GM18909 (cell line): ENCODE measurements around the gene CDC42EP4.
"Not testable (repeated sequence)": the region's sequence is repeated elsewhere in the genome, so short reads cannot be mapped to it uniquely, and the experiment has no call there.

Source experiments
- ATAC-seq: cut with Tn5 transposase; IDR thresholded peaks from one replicate; pipeline ENCODE4 v1.9.1; 2021; ENCODE audit warnings: mild to moderate bottlenecking; ENCODE audit not compliant: unreplicated experiment, poor library complexity

Gene CDC42EP4

DNA sequence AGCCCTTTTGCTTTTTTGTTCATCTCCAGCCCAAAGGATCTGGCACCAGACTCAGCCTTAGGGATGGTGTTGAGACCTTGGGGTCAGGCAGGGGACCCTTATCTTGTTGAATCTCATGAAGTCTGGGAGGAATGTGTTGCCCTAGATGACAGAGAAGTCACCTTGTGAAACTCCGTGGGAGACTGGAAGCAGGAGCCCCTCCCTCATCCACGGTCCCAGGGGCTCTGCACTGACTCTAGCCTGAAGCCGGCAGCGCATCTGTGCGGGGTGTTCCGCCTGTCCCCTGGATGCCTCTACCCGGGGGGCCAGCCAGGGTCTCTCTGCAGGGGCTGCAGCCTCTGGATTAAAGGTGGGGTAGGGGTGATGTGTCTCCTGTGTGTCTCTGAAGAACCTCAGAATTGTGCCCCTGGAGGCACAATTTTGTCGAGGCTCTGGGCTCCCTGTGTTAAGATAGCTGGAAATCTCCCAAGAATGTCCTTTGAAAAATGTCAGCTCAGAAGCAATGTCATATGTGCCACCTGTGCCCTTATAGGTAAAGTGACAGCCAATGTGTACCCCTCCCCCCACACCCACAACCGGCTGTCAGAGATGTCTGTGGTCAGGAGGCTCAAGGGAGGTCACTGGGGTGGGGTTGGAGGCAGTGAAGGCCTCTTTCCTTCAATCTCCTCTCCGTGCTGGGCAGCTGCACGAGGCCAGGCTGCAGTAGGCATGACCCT is 32.1 kb upstream of the CDC42EP4 start:
- ATAC-seq, result no peak

- ATAC-seq, result no peak
Observed at GRCh38 chr17:73343168-73343634, 31.4 kb upstream of the CDC42EP4 start.

- ATAC-seq, result no peak
Observed at GRCh38 chr17:73342541-73343167, 30.9 kb upstream of the CDC42EP4 start.

GRCh38 chr17:73342050-73342522 is 30.3 kb upstream of the CDC42EP4 start:
- ATAC-seq, result no peak

GRCh38 chr17:73341350-73342049 is 29.7 kb upstream of the CDC42EP4 start:
- ATAC-seq, result no peak

DNA sequence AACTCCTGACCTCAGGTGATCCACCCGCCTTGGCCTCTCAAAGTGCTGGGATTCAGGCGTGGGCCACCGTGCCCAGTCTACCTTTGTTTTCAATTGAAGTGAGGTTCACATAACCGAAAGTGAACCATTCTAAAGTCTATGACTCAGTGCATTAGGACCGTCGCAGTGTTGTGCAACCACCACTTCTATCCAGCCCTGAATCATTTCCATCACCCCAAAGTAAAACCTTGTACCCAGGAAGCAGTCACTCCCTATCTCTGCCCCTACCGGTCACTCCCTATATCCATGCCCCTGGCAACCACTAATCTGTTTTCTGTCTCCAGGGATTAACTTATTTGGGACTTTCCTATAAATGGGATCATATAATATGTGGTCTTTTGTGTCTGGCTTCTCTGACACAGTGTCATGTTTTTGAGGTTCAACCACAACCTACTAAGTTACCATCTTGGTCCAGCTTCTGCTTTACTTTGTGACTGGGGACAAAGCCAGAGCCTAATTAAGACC is 28.3 kb upstream of the CDC42EP4 start:
- ATAC-seq, result no peak

GRCh38 chr17:73338566-73339197 is 26.9 kb upstream of the CDC42EP4 start:
- no peak for ATAC-seq

DNA sequence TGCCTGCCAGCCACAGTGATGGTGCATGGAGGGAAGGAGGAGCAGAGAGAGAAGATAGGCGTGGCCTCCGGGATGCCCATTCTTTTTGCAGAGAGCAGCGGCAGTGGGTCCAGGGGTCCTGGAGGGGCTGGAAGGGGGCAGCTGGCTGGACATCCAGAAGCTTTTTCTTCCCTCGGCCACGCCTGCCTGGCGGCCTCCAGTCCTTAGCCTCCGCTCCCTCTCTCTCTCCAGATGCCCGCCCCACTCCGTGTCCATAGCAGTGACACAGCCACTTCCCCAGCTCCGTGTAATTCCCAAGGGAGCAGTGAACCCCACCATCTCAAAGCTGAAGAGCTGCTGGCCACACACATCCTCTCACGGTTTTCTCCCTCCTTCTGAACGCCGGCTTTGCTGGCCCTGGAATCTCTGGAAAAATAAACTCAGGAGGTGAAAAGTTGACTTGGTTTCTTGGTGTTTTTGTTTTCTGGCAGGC is 26.3 kb upstream of the CDC42EP4 start:
- ATAC-seq, result no peak

DNA sequence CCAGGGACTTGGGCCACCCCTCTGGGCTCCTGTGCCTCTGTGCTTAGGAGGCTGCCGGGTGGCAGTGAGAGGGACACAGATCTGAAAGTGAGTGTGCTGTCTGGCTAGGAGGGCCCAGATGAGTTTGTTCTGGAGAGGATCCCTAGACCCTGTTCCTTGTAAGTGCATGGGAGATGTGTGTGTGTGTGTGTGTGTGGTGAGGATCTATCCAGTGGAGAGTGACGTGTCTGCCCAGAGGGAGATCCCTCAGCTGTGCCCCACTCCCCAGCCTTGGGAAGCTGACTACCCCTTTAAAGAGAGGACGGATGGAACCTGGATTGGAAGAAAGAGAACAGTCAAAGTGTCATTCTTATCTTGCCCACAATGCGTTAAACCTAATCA is 25.5 kb upstream of the CDC42EP4 start:
- ATAC-seq, result no peak

DNA sequence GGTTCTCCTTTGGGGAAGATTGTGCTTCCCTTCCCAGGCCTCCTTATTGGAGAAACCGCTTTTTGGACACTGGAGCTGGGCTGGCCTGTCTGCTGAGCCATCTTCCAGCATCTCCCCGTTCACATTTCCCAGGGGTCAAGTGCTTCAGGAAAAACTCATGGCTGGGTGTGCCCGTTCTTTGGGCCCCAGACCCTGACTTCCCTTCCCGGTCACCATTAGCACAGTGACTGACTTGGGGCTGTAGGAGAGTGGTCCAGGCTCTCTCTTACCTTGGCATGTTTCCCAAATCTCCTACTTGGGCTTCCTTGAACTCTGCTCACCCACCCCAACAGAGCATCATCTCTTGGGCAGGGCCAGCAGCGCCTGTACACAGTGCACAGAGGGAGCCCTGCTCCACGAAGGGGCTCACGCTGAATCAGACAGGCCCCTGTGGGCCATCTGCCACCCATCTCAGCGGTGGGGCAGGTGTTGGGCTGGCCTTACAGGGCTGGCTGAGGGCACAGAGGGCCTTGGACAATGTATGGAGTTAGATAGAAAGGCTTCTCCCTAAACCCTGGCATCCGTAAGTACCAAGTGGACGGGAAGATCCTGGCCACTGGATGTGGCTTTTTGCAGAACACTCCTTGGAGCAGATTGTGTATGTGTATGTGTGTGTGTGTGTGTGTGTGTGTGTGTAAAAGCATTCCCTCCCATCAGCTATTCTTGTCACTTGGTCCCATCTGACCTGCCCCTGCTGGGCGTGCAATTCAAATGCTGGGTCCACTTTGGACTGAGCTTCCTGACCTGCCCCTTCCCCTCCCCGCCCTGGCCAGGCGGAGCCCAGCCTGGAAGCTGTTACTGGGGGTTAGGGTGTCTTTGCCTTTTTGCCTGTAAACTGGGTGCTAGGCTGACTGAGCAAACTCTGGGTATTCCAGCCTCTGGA is 24.9 kb upstream of the CDC42EP4 start:
- ATAC-seq, result no peak

DNA sequence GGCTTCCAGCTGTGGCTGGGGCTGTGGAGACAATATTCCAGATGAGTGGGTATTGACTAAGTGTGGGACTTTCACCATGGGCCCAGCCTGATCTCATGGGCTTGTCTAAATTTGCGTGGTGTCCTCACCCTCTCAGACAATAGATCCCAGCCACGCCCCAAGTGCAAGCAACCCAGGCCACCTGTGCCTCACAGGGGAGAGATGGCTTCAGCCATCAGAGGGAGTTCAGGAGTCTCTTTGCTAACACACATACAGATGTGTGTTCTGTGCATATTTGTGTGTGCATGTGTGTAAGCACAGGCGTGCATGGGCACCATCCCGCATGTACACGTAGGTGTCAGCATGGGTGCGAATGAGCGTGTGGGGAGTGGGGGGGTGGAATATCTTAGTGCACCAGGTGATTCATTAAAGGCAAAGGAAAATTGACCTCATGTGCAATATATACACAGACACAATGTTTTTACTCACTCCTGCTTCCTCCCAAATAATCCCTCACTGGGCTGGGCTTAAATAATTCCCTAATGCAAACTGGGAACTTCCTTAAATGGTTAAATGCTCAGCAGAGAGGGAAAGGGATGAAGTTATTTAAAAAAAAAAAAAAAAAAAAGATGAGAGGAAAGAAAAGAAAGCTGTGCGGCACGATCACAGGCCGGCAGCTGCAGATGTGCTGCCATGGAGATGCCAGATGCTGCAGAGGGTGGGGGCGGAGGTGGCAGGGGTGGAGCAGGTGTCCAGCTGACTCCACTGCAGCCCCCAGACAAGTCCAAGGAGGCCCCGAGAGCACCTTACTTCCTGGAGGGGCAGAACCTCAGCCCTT is 24.0 kb upstream of the CDC42EP4 start:
- no peak for ATAC-seq

- no peak for ATAC-seq
Observed at GRCh38 chr17:73334771-73335513, 23.1 kb upstream of the CDC42EP4 start.

DNA sequence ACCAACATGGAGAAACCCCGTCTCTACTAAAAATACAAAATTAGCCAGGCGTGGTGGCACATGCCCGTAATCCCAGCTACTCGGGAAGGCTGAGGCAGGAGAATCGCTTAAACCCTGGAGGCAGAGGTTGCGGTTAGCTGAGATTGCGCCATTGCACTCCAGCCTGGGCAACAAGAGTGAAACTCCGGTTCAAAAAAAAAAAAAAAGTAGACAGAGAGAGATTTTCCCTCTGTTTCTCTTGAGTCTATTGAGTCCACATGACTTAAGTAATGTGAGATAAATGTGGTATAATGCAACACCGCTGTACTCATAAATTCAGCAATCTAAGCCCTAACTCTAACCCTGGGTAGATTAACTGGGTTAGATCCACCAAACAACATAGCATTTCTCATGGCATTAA is 21.6 kb upstream of the CDC42EP4 start:
- ATAC-seq, result not testable (repeated sequence)

- no peak for ATAC-seq
Observed at GRCh38 chr17:73331060-73331459, 19.3 kb upstream of the CDC42EP4 start.

DNA sequence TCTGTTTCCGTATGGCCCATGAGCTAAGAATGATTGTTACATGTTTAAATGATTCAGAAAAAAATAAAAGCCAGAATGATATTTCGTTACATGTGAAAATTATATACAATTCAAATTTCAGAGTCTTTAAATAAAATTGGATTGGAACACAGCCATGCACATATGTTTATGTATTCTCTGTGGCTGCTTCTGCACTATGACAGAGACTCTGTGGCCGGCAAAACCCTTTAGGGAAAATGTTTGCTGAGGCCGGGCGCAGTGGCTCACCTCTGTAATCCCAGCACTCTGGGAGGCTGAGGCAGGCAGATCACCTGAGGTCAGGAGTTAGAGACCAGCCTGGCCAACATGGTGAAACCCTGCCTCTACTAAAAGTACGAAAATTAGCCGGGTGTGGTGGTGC is 15.9 kb upstream of the CDC42EP4 start:
- no peak for ATAC-seq

DNA sequence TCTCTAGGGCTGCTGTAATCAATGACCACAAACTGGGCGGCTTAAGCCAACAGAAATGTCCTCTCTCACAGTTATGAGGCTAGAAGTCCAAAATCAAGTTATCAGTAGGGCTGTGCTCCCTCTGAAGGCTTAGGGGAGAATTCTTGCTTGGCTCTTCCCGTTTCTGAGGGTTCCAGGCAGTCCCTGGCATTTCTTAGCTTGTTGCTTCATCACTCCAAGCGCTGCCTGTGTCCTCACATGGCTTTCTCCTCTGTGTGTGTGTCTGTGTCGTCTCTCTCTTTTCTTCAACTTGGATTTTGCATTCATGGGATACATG is 13.7 kb upstream of the CDC42EP4 start:
- no peak for ATAC-seq

DNA sequence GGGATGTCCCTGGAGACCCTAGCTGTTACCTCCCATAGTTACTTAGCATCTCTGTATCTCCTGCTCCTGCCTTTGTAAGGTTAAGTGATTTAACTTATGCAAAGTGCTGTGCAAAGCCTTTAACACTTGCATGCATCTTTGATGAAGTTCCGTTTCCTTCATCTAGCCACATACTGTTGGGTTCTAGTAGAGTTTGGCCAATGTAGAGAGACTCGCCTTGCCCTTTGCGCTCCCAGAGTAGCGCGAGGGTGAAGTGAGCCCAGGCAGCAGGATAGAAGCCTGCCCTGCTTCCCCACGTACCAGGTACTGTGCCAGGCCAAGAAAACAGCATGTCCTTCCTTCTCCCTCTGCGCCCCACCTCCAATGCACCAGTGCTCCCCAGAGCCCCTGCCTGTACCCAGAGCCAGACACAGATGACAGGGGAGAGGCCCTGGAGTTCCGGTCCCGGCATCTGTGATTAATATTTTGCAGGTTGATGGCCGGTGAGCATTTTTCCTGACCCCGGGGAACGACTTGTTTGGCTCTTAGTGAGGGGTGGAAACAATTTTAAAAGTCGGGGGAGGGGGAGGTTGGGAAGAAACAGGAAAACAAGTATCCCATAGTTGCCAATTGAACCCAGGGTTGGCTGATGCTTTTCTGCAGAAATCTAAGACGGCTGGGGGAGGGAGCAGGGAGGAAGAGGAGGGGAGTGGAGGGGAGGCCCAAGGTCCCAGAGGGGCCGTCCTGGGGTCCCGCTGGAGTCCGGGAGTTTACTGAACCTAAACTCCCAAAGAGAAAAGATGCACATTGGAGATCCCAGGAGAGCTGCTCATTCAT is 13.1 kb upstream of the CDC42EP4 start:
- no peak for ATAC-seq

GRCh38 chr17:73324160-73324475 is 12.3 kb upstream of the CDC42EP4 start:
- ATAC-seq, result no peak
